Measurements from ENCODE around the gene ACTN4.

Gene ACTN4

DNA sequence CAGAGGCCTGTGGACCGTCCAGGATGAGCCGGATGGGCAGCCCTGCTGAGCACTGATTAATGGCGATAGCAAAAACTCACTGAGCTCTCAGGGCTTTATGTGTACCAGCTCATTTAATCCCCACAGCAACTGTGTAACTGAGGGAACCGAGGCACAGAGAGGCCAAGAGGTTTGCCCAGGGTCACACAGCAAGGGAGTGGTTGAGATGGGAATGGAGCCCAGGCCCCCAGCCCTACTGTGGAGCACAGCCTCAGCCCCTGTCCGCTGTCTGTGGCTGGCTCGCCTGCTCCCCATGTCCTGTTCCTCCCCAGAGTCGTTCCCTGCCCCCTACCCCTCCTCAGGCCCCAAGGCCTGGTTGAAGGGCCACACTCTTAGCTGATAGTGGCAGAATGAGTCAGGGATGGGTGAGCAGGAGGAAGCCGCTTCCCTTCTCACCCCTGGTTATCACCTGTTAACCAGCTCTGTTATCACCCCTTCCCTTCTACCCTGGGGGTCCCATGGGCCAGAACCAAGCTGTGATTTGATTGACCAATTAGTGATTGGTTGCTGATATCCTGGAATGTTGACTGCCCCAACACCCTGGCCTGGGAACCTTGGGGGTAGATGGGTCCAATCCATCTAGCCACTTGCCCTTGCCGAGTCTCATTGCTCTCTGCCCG, 75.6 kb downstream of the ACTN4 start:
- TF ChIP-seq, protein P1, sequence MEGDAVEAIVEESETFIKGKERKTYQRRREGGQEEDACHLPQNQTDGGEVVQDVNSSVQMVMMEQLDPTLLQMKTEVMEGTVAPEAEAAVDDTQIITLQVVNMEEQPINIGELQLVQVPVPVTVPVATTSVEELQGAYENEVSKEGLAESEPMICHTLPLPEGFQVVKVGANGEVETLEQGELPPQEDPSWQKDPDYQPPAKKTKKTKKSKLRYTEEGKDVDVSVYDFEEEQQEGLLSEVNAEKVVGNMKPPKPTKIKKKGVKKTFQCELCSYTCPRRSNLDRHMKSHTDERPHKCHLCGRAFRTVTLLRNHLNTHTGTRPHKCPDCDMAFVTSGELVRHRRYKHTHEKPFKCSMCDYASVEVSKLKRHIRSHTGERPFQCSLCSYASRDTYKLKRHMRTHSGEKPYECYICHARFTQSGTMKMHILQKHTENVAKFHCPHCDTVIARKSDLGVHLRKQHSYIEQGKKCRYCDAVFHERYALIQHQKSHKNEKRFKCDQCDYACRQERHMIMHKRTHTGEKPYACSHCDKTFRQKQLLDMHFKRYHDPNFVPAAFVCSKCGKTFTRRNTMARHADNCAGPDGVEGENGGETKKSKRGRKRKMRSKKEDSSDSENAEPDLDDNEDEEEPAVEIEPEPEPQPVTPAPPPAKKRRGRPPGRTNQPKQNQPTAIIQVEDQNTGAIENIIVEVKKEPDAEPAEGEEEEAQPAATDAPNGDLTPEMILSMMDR (IDR thresholded peaks at IDR 0.05; ENCODE audit: control insufficient read depth, extremely low read depth, insufficient read depth), result no peak
- no peak for DNase-seq (ENCODE audit: low read depth)
- H3K4me3 ChIP-seq (ENCODE audit: low read depth, low read length), result no peak overlapping the region

DNA sequence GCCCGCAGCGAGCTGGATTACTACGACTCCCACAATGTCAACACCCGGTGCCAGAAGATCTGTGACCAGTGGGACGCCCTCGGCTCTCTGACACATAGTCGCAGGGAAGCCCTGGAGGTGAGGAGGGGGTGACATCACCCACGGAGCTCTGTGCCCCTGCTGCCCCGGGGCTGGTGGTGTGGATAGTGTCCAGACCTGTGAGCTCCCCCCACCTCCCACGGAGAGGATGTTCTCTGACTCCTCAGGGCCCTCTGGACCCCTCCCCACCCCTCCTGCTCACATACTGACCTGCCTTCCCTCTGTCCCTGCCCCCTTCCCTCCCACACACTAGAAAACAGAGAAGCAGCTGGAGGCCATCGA, 76.1 kb downstream of the ACTN4 start:
- DNase-seq (ENCODE audit: low read depth), result no peak
- TF ChIP-seq, protein P1 (IDR thresholded peaks at IDR 0.05; ENCODE audit: control insufficient read depth, extremely low read depth, insufficient read depth), result no peak
- no peak overlapping the region for H3K4me3 ChIP-seq (ENCODE audit: low read depth, low read length)

DNA sequence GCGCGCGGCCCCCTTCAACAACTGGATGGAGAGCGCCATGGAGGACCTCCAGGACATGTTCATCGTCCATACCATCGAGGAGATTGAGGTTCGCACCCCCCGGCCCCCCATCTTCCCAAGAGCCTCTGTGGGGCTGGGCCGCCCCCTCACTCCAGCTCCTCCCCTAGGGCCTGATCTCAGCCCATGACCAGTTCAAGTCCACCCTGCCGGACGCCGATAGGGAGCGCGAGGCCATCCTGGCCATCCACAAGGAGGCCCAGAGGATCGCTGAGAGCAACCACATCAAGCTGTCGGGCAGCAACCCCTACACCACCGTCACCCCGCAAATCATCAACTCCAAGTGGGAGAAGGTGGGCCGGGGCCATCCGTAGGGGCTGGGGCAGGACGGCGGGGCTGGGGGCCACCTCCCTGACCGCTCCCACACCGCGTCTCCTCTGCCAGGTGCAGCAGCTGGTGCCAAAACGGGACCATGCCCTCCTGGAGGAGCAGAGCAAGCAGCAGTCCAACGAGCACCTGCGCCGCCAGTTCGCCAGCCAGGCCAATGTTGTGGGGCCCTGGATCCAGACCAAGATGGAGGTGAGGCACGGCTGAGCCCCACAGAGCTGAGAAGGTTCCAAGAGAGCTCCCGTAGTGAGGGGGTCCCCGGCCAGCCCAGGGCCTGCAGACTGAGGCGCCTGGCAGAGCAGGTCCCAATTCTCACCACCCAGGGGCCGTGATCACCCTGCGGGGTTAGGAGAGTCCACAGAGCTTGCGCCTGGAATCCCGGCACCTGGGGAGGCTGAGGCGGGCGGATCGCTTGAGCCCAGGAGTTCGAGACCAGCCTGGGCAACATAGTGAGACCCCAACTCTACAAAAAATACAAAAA, 76.8 kb downstream of the ACTN4 start:
- no peak overlapping the region for H3K4me3 ChIP-seq (ENCODE audit: low read depth, low read length)
- TF ChIP-seq, protein P1 (IDR thresholded peaks at IDR 0.05; ENCODE audit: control insufficient read depth, extremely low read depth, insufficient read depth), result no peak
- DNase-seq (ENCODE audit: low read depth), result no peak

DNA sequence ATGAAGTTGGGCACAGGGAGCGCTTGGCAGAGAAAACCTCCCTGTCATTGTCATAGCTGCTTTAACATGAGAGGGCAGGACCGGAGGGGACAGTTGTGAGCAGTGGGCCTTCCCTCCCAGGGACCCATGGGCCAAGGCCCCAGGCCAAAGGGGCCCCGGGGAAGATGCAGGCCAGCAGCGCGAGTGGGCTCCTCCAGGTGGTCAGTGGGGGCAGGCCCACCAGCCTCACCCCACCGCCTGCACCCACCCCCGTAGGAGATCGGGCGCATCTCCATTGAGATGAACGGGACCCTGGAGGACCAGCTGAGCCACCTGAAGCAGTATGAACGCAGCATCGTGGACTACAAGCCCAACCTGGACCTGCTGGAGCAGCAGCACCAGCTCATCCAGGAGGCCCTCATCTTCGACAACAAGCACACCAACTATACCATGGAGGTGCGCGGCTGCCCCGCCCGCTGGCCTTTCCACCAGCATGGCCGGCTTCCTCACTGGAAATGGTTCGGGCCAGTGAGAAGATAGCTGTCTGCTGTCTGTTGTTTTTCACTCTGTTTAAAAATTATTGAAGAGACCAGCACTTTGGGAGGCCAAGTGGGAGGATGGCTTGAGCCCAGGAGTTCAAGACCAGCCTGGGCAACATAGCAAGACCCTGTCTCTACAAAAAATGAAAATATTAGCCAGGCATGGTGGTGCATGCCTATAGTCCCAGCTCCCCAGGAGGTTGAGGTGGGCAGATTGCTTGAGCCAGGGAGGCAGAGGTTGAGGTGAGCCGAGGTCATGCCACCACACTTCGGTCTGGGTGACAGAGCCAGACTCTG, 78.2 kb downstream of the ACTN4 start:
- DNase-seq (ENCODE audit: low read depth), result no peak
- TF ChIP-seq, protein P1 (IDR thresholded peaks at IDR 0.05; ENCODE audit: control insufficient read depth, extremely low read depth, insufficient read depth), result no peak
- H3K4me3 ChIP-seq (ENCODE audit: low read depth, low read length), result no peak overlapping the region

DNA sequence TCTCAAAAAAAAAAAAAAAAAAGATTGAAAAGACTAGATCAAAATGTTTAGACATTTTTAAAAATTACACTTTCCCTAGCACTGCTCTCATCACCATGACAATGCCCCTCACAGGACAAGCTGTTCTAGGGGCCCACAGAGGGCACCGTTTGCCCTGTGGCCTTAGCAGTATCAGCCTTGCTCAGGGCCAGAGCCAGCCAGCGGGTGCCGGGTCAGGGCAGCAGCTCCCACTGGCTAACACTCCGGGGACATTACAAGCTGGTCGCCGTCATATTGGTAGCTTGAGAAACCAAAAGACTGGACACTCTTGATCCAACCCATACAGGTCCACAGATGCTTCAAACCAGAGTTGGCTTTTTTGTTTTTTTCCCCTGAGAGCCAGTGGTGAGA, 78.8 kb downstream of the ACTN4 start:
- DNase-seq (ENCODE audit: low read depth), result no peak
- H3K4me3 ChIP-seq (ENCODE audit: low read depth, low read length), result no peak overlapping the region
- TF ChIP-seq, protein P1 (IDR thresholded peaks at IDR 0.05; ENCODE audit: control insufficient read depth, extremely low read depth, insufficient read depth), result no peak

DNA sequence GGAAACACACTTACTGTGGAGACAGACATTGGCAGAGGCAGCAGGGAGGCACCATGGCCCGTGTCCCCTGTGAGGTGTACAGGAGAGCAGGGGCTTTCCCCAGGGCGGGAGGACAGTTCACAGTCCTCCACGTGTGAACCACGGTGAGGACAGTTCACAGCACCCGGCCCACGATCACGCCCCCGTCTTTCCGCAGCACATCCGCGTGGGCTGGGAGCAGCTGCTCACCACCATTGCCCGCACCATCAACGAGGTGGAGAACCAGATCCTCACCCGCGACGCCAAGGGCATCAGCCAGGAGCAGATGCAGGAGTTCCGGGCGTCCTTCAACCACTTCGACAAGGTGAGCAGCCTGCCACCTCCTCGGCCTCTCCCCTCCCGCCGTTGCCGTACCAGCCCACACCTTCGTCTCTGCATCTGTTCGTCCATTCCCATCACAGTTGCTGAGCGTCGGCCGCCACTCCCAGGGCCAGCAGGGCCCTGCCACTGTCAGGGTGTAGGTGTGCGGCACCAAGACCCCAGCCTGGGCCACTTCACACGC, 79.4 kb downstream of the ACTN4 start:
- no peak overlapping the region for H3K4me3 ChIP-seq (ENCODE audit: low read depth, low read length)
- TF ChIP-seq, protein P1 (IDR thresholded peaks at IDR 0.05; ENCODE audit: control insufficient read depth, extremely low read depth, insufficient read depth), result no peak
- DNase-seq (ENCODE audit: low read depth), result no peak
